Measurements from ENCODE around the gene URAD. TPM values are rescaled to one million over a fixed set of nuclear protein-coding genes. Genes with fewer than 3 reads are reported as not detected.

The URAD gene
- total and polyA plus RNA-seq, 9 donors: not detected

DNA sequence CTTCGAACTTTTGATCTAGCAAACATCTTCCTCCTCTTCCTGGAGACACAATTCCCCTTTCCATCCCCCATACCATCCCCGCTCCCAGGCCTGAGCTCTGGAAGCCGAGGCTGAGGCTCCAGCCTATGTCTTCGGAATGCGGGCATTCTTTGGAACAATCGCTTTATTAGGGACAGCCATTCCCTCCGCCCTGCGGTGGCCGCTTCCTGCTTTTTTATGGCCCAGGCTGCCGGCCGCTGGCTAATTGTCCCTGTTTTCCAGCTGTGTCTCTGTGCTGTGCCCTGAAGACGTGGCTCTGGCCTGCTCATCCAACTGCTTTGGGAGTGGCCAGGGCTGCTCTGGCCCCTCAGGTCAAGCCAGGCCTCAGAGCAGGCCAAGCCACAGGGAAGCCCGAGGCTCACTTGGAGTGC lies 17.3 kb downstream of the URAD start:
- WGBS, 3 donors: 30 to 37% (median 36%) methylated on average over 13 of the region's 13 CpGs
- Histone ChIP-seq H3K27ac (no peak overlapping the region), H3K27me3 (no peaks in the 10 kb centered on the region), H3K36me3 (no peaks in the 10 kb centered on the region), H3K9me3 (no peaks in the 10 kb centered on the region), H3K4me1 (ENCODE audit: insufficient read depth) (no peaks in the 10 kb centered on the region), H3K4me3 (no peak overlapping the region)
- no peak for DNase-seq
- intact Hi-C loops (cut with DNase I): loop anchor here in 2 of 4 donors (10.0 kb wide), 2 partner anchors 596 to 606 kb away; no protein-coding TSS in a partner anchor
- TF ChIP-seq POLR2A (IDR thresholded peaks at IDR 0.05) (no peak), CTCF (IDR thresholded peaks at IDR 0.05) (no peak)

DNA sequence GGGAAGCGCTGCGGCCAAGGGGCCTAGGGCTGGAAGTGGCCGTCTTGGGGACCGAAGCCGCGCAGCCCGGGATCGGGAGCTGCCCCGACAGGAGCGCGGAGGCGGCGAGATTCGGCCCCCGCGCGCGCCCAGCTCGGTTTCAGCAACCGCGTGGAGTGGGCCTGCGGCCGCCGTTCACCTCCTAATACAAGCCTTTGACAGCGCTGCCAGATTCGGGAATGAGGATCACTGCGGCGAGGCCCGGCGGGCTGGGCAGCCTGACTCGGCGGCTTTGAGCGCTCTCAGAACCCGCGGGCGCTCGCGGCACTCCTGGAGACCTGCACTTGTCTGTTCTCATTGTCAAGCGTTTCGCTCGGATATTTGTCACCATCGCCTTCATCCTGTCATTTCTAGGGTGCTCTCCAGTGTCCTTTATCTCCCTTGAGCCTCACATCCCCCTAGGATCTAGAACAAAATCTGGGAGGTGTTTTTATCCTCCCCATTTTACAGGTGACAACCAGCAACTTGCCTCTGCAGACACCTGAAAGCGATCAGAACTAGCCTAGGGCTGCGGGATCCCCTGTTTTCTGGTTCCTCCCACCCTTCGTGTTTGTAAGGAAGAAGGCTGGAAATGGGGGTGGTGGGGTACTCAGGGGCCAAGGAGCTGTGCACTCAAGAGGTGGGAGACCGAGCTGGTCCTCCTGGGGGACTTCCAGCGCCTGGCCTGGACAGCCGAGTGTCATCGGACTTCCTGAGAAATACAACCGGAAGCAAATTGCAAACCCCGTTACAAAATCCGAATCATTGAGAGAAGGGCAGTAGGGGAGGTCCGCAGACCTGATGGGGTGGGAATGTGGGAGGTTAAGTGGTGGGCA lies 17.9 kb downstream of the URAD start:
- no peaks in the 10 kb centered on the region for H3K27me3 ChIP-seq

DNA sequence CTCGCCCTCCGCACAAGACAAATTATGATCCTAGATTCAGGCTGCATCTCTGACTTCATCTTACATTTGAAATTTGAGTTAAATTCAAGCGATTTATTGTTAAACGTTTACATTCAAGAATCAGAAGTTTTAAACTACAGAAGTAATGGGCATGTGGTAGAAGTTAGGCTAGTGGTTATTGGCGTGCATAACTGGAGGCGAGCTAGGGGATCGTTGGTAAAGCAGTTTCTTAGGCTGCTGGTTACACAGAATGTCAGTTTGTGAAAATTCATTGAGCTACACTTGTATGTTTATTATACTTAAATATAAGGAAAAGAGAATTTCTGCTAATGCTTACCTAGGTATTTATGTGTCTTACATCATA lies 18.6 kb downstream of the URAD start:
- Histone ChIP-seq H3K27ac (no peak overlapping the region), H3K4me1 (ENCODE audit: insufficient read depth) (no peaks in the 10 kb centered on the region), H3K27me3 (no peaks in the 10 kb centered on the region), H3K9me3 (no peaks in the 10 kb centered on the region), H3K36me3 (no peaks in the 10 kb centered on the region), H3K4me3 (no peak overlapping the region)
- DNase-seq: no peak
- WGBS, 3 donors: 11 to 16% (median 14%) methylated on average over 7 of the region's 7 CpGs
- intact Hi-C loops (cut with DNase I): loop anchor here in 2 of 4 donors (10.0 kb wide), 2 partner anchors 595 to 605 kb away; no protein-coding TSS in a partner anchor
- TF ChIP-seq CTCF (IDR thresholded peaks at IDR 0.05) (no peak), POLR2A (IDR thresholded peaks at IDR 0.05) (no peak), EP300 (IDR thresholded peaks at IDR 0.05) (no peak)

More for the DNA sequence above, 17.9 kb downstream of the URAD start:
- WGBS, 3 donors: 3 to 4% (median 3%) methylated on average over 47 to 53 of the region's 53 CpGs
- H3K4me1 ChIP-seq (ENCODE audit: insufficient read depth): no peaks in the 10 kb centered on the region
- intact Hi-C loops (cut with DNase I): loop anchor here in 2 of 4 donors (10.0 kb wide), 2 partner anchors 596 to 606 kb away; no protein-coding TSS in a partner anchor
- H3K36me3 ChIP-seq: no peaks in the 10 kb centered on the region
- H3K27ac ChIP-seq: no peak overlapping the region
- no peak for TF ChIP-seq EP300 (IDR thresholded peaks at IDR 0.05)
- no peak for TF ChIP-seq POLR2A (IDR thresholded peaks at IDR 0.05)
- TF ChIP-seq CTCF (IDR thresholded peaks at IDR 0.05): no peak
- no peaks in the 10 kb centered on the region for H3K9me3 ChIP-seq
- H3K4me3 ChIP-seq: no peak overlapping the region
- no peak for DNase-seq

DNA sequence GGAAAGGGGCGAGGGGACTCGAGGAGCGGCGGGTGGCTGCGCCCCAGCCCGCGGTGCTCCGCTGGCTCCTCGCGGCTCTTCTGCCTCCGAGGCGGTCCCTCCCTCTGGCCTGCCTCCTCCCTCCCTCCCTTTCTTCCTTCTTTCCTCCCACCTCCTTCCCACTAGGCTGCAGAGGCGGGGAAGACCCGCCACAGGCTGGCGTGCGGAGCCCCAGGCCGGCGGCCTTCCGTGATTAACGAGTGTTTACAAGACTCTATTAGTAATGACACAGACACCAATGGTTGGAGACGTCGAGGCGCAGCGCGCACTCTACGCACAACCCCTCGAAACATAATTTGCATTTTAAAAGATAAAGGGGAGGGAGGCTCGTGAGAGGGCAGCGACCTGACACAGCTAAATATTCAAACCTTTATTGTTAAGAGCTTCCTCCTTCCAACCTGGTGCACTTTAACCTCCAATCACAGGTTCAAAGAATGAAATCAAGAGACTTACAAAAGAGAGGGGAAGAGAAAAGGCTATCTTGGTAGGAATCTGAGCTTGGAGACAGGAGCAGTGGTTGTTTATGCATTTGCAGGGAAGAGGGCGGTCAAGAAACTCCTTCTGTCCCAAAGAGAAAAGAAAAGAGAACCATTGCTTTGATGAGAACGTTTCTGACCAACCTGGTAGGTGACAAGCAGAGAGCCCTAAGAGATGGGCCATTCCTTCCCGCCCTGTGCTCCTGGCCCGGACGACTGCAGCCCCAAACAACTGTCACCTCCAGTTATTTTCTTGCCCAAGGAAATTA lies 19.2 kb downstream of the URAD start, which contains the start of gene CDX2:
CDX2 (minus strand) TSS at position 234 of the 784 bp plus-strand sequence. CDS start 309 bp downstream, outside the sequence.
- Histone ChIP-seq H3K36me3 (no peaks in the 10 kb centered on the region), H3K27me3 (no peaks in the 10 kb centered on the region), H3K4me3 (peak within 1 kb of the TSS; percentile 34), H3K9me3 (no peaks in the 10 kb centered on the region), H3K4me1 (ENCODE audit: insufficient read depth) (no peaks in the 10 kb centered on the region), H3K27ac (no peak within 1 kb of the TSS)
- TF ChIP-seq POLR2A (IDR thresholded peaks at IDR 0.05): no peak
- TF ChIP-seq CTCF (IDR thresholded peaks at IDR 0.05): no peak
- no peak for TF ChIP-seq EP300 (IDR thresholded peaks at IDR 0.05)
- 3 to 4% (median 3%) methylated on average over 34 of the region's 34 CpGs for WGBS, 3 donors
- no peak for DNase-seq
- intact Hi-C loops (cut with DNase I): no loop called here

Measured in ovary (tissue), 9 donors.